ENCODE results near the gene C6orf47. TPM values are rescaled to one million over a fixed set of nuclear protein-coding genes. Genes with fewer than 3 reads are reported as not detected.

Gene C6orf47
- total and polyA plus RNA-seq, 7 experiments from 2014 or later, result 14.0 to 33.7 (median 23.2) TPM

Small RNA genes within 50 kb of the gene (microRNA-seq; reads per million reads assigned to microRNA genes)
- not detected for gene MIR4646 (ENCODE audit: borderline microRNAs expressed)
- gene MIR6832 (ENCODE audit: borderline microRNAs expressed), result not detected

Other genes starting within 250 kb of the C6orf47 start
Only the 30 nearest of the 37 such genes appear.
- gene MCCD1, start 131.8 kb downstream of the C6orf47 start, total RNA-seq, result not detected
- gene MCCD1, start 131.8 kb downstream of the C6orf47 start, polyA plus RNA-seq, result not detected
- 100 to 1,000 TPM; 443 to 761 (median 546) TPM for gene DDX39B, start 118.8 kb downstream of the C6orf47 start, total RNA-seq
- gene DDX39B, start 118.8 kb downstream of the C6orf47 start, polyA plus RNA-seq, result 100 to 1,000 TPM; 106 to 125 TPM
- 1 to 10 TPM; 2.7 to 7.5 (median 4.8) TPM for gene ATP6V1G2, start 114.2 kb downstream of the C6orf47 start, total RNA-seq
- gene ATP6V1G2, start 114.2 kb downstream of the C6orf47 start, polyA plus RNA-seq, result 1 to 10 TPM in 1 of 2 donors, under 1 TPM in 1; 0.38 to 1.9 TPM
- gene NFKBIL1, start 113.2 kb downstream of the C6orf47 start, total RNA-seq, result 10 to 100 TPM in 4 of 5 experiments, 1 to 10 TPM in 1; 8.7 to 17.2 (median 11.6) TPM
- 10 to 100 TPM in 1 of 2 donors, 1 to 10 TPM in 1; 9.4 to 13.8 TPM for gene NFKBIL1, start 113.2 kb downstream of the C6orf47 start, polyA plus RNA-seq
- gene LTA, start 88.5 kb downstream of the C6orf47 start, total RNA-seq, result 100 to 1,000 TPM in 1 of 5 experiments, 10 to 100 TPM in 4; 12.3 to 110 (median 20.2) TPM
- 10 to 100 TPM; 24.0 to 27.5 TPM for gene LTA, start 88.5 kb downstream of the C6orf47 start, polyA plus RNA-seq
- gene TNF, start 85.2 kb downstream of the C6orf47 start, total RNA-seq, result 100 to 1,000 TPM in 1 of 5 experiments, 10 to 100 TPM in 1, 1 to 10 TPM in 3; 5.4 to 125 (median 8.7) TPM
- 1 to 10 TPM in 1 of 2 donors, under 1 TPM in 1; 0.73 to 1.1 TPM for gene TNF, start 85.2 kb downstream of the C6orf47 start, polyA plus RNA-seq
- 1,000 to 10,000 TPM in 1 of 5 experiments, 100 to 1,000 TPM in 4; 370 to 1,909 (median 670) TPM for gene LTB, start 78.4 kb downstream of the C6orf47 start, total RNA-seq
- gene LTB, start 78.4 kb downstream of the C6orf47 start, polyA plus RNA-seq, result 1,000 to 10,000 TPM; 1,970 to 2,371 TPM
- 100 to 1,000 TPM in 2 of 5 experiments, 10 to 100 TPM in 3; 15.1 to 234 (median 32.0) TPM for gene LST1, start 74.5 kb downstream of the C6orf47 start, total RNA-seq
- 10 to 100 TPM in 1 of 2 donors, 1 to 10 TPM in 1; 8.4 to 15.3 TPM for gene LST1, start 74.5 kb downstream of the C6orf47 start, polyA plus RNA-seq
- gene NCR3, start 67.8 kb downstream of the C6orf47 start, total RNA-seq, result 10 to 100 TPM in 2 of 5 experiments, 1 to 10 TPM in 2, under 1 TPM in 1; 0.97 to 47.1 (median 6.7) TPM
- 10 to 100 TPM; 11.0 to 19.7 TPM for gene NCR3, start 67.8 kb downstream of the C6orf47 start, polyA plus RNA-seq
- gene AIF1, start 45.5 kb downstream of the C6orf47 start, total RNA-seq, result 100 to 1,000 TPM in 1 of 5 experiments, 10 to 100 TPM in 4; 33.1 to 160 (median 62.0) TPM
- gene AIF1, start 45.5 kb downstream of the C6orf47 start, polyA plus RNA-seq, result 100 to 1,000 TPM; 140 to 182 TPM
- gene PRRC2A, start 40.1 kb downstream of the C6orf47 start, total RNA-seq, result 100 to 1,000 TPM; 203 to 238 (median 226) TPM
- gene PRRC2A, start 40.1 kb downstream of the C6orf47 start, polyA plus RNA-seq, result 1 to 10 TPM; 3.9 to 8.2 TPM
- gene BAG6, start 8.1 kb downstream of the C6orf47 start, total RNA-seq, result 100 to 1,000 TPM; 260 to 321 (median 280) TPM
- gene BAG6, start 8.1 kb downstream of the C6orf47 start, polyA plus RNA-seq, result 10 to 100 TPM; 14.4 to 24.3 TPM
- 1 to 10 TPM in 4 of 5 experiments, under 1 TPM in 1; 0.78 to 4.3 (median 2.8) TPM for gene APOM, start 4.9 kb downstream of the C6orf47 start, total RNA-seq
- 1 to 10 TPM; 3.8 to 5.0 TPM for gene APOM, start 4.9 kb downstream of the C6orf47 start, polyA plus RNA-seq
- 10 to 100 TPM; 12.8 to 35.1 (median 28.9) TPM for gene GPANK1, start 4.2 kb upstream of the C6orf47 start, total RNA-seq
- 10 to 100 TPM; 24.0 to 27.2 TPM for gene GPANK1, start 4.2 kb upstream of the C6orf47 start, polyA plus RNA-seq
- 100 to 1,000 TPM; 101 to 215 (median 133) TPM for gene CSNK2B, start 5.3 kb upstream of the C6orf47 start, total RNA-seq
- gene CSNK2B, start 5.3 kb upstream of the C6orf47 start, polyA plus RNA-seq, result 100 to 1,000 TPM; 260 to 275 TPM
- gene LY6G5B, start 9.2 kb upstream of the C6orf47 start, total RNA-seq, result 10 to 100 TPM; 27.7 to 51.0 (median 42.9) TPM
- gene LY6G5B, start 9.2 kb upstream of the C6orf47 start, polyA plus RNA-seq, result not detected
- gene LY6G5C, start 20.3 kb upstream of the C6orf47 start, total RNA-seq, result 1 to 10 TPM; 2.4 to 4.3 (median 3.1) TPM
- gene LY6G5C, start 20.3 kb upstream of the C6orf47 start, polyA plus RNA-seq, result 10 to 100 TPM in 1 of 2 donors, 1 to 10 TPM in 1; 6.4 to 10.2 TPM
- gene ABHD16A, start 42.5 kb upstream of the C6orf47 start, total RNA-seq, result 10 to 100 TPM; 60.1 to 71.7 (median 65.2) TPM
- gene ABHD16A, start 42.5 kb upstream of the C6orf47 start, polyA plus RNA-seq, result 10 to 100 TPM; 31.1 to 42.5 TPM
- under 1 TPM in 1 of 5 experiments, not detected in 4; 0.56 TPM for gene LY6G6F, start 46.1 kb upstream of the C6orf47 start, total RNA-seq
- not detected for gene LY6G6F, start 46.1 kb upstream of the C6orf47 start, polyA plus RNA-seq
- gene LY6G6D, start 54.6 kb upstream of the C6orf47 start, total RNA-seq, result not detected
- gene LY6G6D, start 54.6 kb upstream of the C6orf47 start, polyA plus RNA-seq, result not detected
- 1 to 10 TPM in 1 of 5 experiments, not detected in 4; 1.2 TPM for gene LY6G6C, start 61.0 kb upstream of the C6orf47 start, total RNA-seq
- not detected for gene LY6G6C, start 61.0 kb upstream of the C6orf47 start, polyA plus RNA-seq
- 1 to 10 TPM in 1 of 5 experiments, under 1 TPM in 4; 0.12 to 4.7 (median 0.64) TPM for gene MPIG6B, start 62.6 kb upstream of the C6orf47 start, total RNA-seq
- 1 to 10 TPM in 1 of 2 donors, under 1 TPM in 1; 0.20 to 2.3 TPM for gene MPIG6B, start 62.6 kb upstream of the C6orf47 start, polyA plus RNA-seq
- gene DDAH2, start 68.5 kb upstream of the C6orf47 start, total RNA-seq, result 10 to 100 TPM in 2 of 5 experiments, 1 to 10 TPM in 3; 4.9 to 31.4 (median 7.1) TPM
- gene DDAH2, start 68.5 kb upstream of the C6orf47 start, polyA plus RNA-seq, result 10 to 100 TPM; 13.1 to 15.3 TPM
- 100 to 1,000 TPM in 2 of 5 experiments, 10 to 100 TPM in 3; 29.3 to 494 (median 58.2) TPM for gene CLIC1, start 75.8 kb upstream of the C6orf47 start, total RNA-seq
- 100 to 1,000 TPM; 102 to 122 TPM for gene CLIC1, start 75.8 kb upstream of the C6orf47 start, polyA plus RNA-seq
- gene MSH5, start 79.2 kb upstream of the C6orf47 start, total RNA-seq, result 10 to 100 TPM; 10.3 to 52.2 (median 11.4) TPM
- gene MSH5, start 79.2 kb upstream of the C6orf47 start, polyA plus RNA-seq, result 1 to 10 TPM in 1 of 2 donors, under 1 TPM in 1; 0.51 to 2.6 TPM
- 10 to 100 TPM in 1 of 5 experiments, 1 to 10 TPM in 4; 2.3 to 11.1 (median 3.3) TPM for gene SAPCD1, start 101.9 kb upstream of the C6orf47 start, total RNA-seq
- not detected for gene SAPCD1, start 101.9 kb upstream of the C6orf47 start, polyA plus RNA-seq
- gene VWA7, start 116.5 kb upstream of the C6orf47 start, total RNA-seq, result 1 to 10 TPM in 3 of 5 experiments, under 1 TPM in 2; 0.53 to 4.5 (median 1.1) TPM
- not detected for gene VWA7, start 116.5 kb upstream of the C6orf47 start, polyA plus RNA-seq
- gene VARS1, start 135.0 kb upstream of the C6orf47 start, total RNA-seq, result 10 to 100 TPM; 34.3 to 84.2 (median 53.2) TPM
- 10 to 100 TPM; 32.2 to 44.8 TPM for gene VARS1, start 135.0 kb upstream of the C6orf47 start, polyA plus RNA-seq
- 10 to 100 TPM; 22.9 to 94.5 (median 29.2) TPM for gene LSM2, start 146.2 kb upstream of the C6orf47 start, total RNA-seq
- gene LSM2, start 146.2 kb upstream of the C6orf47 start, polyA plus RNA-seq, result 10 to 100 TPM; 58.9 to 67.9 TPM
- 1 to 10 TPM; 3.3 to 5.5 (median 4.7) TPM for gene HSPA1L, start 154.5 kb upstream of the C6orf47 start, total RNA-seq
- gene HSPA1L, start 154.5 kb upstream of the C6orf47 start, polyA plus RNA-seq, result 1 to 10 TPM; 2.3 to 3.6 TPM

Data from naive thymus-derived CD4-positive, alpha-beta T cell (primary cell).